Measurements from ENCODE around the gene PIGW. TPM values are rescaled to one million over a fixed set of nuclear protein-coding genes. Genes with fewer than 3 reads are reported as not detected.

The PIGW gene
- total RNA-seq, 4 donors from 2014 or later: 2.7 to 5.7 (median 3.4) TPM

DNA sequence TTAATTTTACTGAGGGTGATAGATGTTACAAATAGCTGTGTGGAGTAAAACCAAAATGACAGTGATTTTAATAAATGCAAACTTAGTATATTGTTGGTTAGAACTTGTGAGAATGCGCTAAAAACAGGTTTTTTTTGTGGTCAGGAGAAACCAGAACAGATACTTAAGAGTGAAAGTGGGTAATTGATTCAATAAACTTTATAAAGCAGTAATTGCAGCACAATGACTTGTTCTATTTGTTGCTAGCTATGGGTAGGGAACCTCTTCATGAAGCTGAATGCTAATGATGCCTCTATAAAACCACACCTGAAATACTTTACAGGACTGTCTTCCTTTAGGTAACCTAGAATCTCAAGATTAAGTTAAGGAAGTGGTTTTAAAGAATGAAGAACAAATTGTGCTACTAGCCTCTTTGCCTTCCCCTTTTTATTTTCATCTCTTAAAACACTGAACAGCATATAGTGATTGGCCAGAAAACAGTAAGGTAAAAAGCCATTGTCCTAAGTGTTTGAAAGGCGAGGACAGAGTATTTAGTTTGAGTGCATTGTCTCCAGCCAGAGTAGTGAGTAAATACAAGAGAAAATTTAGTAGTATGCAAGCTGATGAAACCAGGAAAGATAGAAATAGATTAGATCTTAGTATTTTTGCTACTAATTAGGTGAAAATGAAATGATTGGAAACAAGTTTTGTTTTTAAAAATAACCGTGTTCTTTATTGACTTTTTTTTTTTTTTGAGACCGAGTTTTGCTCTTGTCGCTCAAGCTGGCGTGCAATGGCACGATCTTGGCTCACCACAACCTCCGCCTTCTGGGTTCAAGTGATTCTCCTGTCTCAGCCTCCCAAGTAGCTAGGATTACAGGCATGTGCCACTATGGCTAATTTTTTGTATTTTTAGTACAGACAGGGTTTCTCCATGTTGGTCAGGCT lies 16.0 kb downstream of the PIGW start:
- TF ChIP-seq EP300 (IDR thresholded peaks at IDR 0.05) (no peak), POLR2A (IDR thresholded peaks at IDR 0.05) (no peak)
- TF ChIP-seq, protein P1, sequence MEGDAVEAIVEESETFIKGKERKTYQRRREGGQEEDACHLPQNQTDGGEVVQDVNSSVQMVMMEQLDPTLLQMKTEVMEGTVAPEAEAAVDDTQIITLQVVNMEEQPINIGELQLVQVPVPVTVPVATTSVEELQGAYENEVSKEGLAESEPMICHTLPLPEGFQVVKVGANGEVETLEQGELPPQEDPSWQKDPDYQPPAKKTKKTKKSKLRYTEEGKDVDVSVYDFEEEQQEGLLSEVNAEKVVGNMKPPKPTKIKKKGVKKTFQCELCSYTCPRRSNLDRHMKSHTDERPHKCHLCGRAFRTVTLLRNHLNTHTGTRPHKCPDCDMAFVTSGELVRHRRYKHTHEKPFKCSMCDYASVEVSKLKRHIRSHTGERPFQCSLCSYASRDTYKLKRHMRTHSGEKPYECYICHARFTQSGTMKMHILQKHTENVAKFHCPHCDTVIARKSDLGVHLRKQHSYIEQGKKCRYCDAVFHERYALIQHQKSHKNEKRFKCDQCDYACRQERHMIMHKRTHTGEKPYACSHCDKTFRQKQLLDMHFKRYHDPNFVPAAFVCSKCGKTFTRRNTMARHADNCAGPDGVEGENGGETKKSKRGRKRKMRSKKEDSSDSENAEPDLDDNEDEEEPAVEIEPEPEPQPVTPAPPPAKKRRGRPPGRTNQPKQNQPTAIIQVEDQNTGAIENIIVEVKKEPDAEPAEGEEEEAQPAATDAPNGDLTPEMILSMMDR (IDR thresholded peaks at IDR 0.05): no peak
- Histone ChIP-seq H3K4me3 (no peak overlapping the region), H3K4me1 (peaks cover 0 to 90% (median 44%) of the 10 kb centered on the region in 4 donors), H3K36me3 (peaks cover 0 to 6% (median 0%) of the 10 kb centered on the region in 3 donors), H3K27me3 (no peaks in the 10 kb centered on the region), H3K27ac (peak overlapping the region in 1 of 4 donors; percentile 34), H3K9me3 (no peaks in the 10 kb centered on the region)
- WGBS, 2 donors: 80% methylated on average over 8 of the region's 8 CpGs
- no peak for DNase-seq (ENCODE audit: low spot score in 2 of 2)

DNA sequence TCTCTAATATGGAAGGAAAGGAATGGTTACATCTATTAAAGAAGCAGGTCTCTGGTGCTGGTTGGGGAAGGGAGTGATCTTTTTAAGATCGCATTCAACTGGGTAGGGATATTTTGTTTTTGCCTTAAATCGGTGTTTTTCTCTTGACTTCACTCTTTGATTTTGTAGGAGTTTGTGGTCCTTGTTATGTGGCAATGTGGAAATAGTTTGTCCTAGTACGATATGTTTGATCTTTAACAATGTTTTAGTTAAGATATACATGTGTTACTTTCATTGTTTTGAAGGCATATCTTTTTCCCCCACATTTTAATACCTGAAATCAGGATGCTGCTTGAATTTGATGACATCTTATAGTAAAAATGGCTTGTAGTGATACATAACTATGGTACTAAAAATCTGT lies 18.7 kb downstream of the PIGW start:
- TF ChIP-seq, protein P1 (IDR thresholded peaks at IDR 0.05): no peak
- TF ChIP-seq EP300 (IDR thresholded peaks at IDR 0.05) (no peak), POLR2A (IDR thresholded peaks at IDR 0.05) (no peak)
- no peak overlapping the region for H3K27ac ChIP-seq
- peaks cover 0 to 32% (median 9%) of the 10 kb centered on the region in 3 donors for H3K36me3 ChIP-seq
- no peak for DNase-seq (ENCODE audit: low spot score in 2 of 2)
- H3K9me3 ChIP-seq: no peaks in the 10 kb centered on the region
- no peak overlapping the region for H3K4me3 ChIP-seq
- peaks cover 0 to 68% (median 20%) of the 10 kb centered on the region in 4 donors for H3K4me1 ChIP-seq
- no peaks in the 10 kb centered on the region for H3K27me3 ChIP-seq
- 86 to 92% methylated on average over 3 of the region's 3 CpGs for WGBS, 2 donors

DNA sequence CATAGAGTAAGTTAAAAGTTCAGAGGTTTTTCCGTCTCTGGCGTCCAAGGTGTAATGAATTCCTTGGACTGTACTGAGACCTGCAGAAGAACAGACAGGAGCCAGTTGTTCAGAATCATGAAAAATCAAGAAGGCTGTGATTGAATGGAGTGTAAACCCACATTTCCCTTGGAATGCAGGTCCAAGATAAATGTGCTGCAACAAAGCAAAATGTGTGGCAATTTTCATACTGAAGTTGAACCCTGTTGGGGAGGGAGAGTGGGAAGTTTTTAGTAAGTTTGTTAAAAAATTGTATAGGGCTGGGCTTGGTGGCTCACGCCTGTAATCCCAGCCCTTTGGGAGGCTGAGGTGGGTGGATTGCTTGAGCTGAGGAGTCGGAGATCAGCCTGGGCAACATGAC lies 31.3 kb downstream of the PIGW start:
- Histone ChIP-seq H3K36me3 (peaks cover 4 to 71% (median 27%) of the 10 kb centered on the region in 3 donors), H3K27ac (no peak overlapping the region), H3K27me3 (no peaks in the 10 kb centered on the region), H3K4me3 (no peak overlapping the region), H3K4me1 (no peaks in the 10 kb centered on the region), H3K9me3 (no peaks in the 10 kb centered on the region)
- DNase-seq (ENCODE audit: low spot score in 2 of 2): no peak
- TF ChIP-seq POLR2A (IDR thresholded peaks at IDR 0.05): no peak
- no peak for TF ChIP-seq EP300 (IDR thresholded peaks at IDR 0.05)
- TF ChIP-seq, protein P1 (IDR thresholded peaks at IDR 0.05): no peak
- WGBS, 2 donors: 83 to 84% methylated on average over 4 of the region's 4 CpGs

DNA sequence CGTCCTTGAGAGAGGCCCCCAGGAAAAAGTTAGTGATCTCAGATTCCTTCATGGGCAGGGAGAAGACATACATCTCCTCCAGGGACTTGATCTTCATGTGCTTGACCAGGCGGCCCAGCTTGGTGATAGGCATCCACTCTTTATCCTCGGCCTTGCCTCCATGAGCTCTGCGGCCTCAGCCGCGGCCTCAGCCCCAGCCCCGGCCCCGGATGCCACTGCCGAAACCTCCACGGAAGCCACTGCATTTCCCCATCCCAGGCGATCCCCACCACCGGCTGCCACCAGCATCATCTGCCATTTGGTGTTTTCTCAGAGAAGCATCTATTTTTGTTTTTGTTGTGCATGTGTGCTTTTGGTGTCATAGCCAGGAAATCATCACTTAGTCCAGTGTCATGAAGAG lies 40.2 kb downstream of the PIGW start:
- peaks cover 0 to 62% (median 18%) of the 10 kb centered on the region in 3 donors for H3K36me3 ChIP-seq
- 95 to 97% methylated on average over 11 to 12 of the region's 12 CpGs for WGBS, 2 donors
- no peak for TF ChIP-seq EP300 (IDR thresholded peaks at IDR 0.05)
- TF ChIP-seq, protein P1 (IDR thresholded peaks at IDR 0.05): no peak
- no peak for TF ChIP-seq POLR2A (IDR thresholded peaks at IDR 0.05)

DNA sequence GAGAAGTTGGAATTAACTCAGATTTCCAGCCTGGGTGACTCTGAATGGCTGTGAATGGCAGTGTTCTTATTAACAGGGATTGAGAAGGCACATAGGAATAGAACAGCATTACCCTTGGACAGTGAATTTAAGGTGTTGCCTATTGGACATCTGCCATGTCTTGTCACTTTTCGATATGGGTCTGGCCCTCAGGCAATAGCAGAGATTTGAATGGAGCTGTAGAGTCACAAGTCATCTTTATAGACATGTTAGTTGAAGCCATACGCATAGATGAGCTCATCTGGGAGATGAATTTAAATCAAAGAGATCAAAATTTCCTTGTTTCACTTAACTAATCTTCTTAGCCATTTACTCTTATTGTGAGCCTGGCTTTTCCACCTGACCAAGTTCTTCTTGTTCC lies 42.0 kb downstream of the PIGW start:
- no peaks in the 10 kb centered on the region for H3K9me3 ChIP-seq
- H3K36me3 ChIP-seq: peaks cover 0 to 62% (median 19%) of the 10 kb centered on the region in 3 donors
- H3K4me3 ChIP-seq: no peak overlapping the region
- H3K27me3 ChIP-seq: no peaks in the 10 kb centered on the region
- no peak for DNase-seq (ENCODE audit: low spot score in 2 of 2)
- no peak for TF ChIP-seq POLR2A (IDR thresholded peaks at IDR 0.05)
- TF ChIP-seq EP300 (IDR thresholded peaks at IDR 0.05): no peak
- TF ChIP-seq, protein P1 (IDR thresholded peaks at IDR 0.05): no peak
- H3K4me1 ChIP-seq: peaks cover 0 to 30% (median 12%) of the 10 kb centered on the region in 4 donors
- 56 to 82% methylated on average over 2 of the region's 2 CpGs for WGBS, 2 donors
- H3K27ac ChIP-seq: no peak overlapping the region

More for the DNA sequence above, 40.2 kb downstream of the PIGW start:
- DNase-seq (ENCODE audit: low spot score in 2 of 2): no peak
- H3K27me3 ChIP-seq: no peaks in the 10 kb centered on the region
- H3K4me1 ChIP-seq: peaks cover 0 to 30% (median 12%) of the 10 kb centered on the region in 4 donors
- no peaks in the 10 kb centered on the region for H3K9me3 ChIP-seq
- H3K27ac ChIP-seq: no peak overlapping the region
- no peak overlapping the region for H3K4me3 ChIP-seq

Data from tibial nerve (tissue), 4 donors.